ENCODE results near the gene ACKR1.

DNA sequence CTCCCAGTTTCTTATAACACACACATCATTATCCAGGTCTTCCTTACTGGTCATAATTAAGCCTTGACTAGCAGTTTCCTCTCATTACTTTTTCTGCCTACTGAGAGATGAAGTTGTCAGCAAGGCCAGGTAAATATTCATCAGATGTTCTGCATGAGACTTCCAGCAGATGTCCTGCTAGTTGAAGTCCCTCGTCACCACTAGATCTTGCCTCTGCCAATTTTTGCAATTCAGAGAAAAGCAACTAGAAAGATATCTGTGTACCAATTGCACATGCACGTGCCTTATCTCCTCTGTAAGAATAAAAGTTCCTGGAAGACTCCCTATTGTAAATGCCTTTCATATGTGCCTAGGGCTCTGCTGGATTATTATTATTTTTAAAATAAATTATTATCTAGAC, 18.3 kb downstream of the ACKR1 start:
- TF ChIP-seq, protein P1, sequence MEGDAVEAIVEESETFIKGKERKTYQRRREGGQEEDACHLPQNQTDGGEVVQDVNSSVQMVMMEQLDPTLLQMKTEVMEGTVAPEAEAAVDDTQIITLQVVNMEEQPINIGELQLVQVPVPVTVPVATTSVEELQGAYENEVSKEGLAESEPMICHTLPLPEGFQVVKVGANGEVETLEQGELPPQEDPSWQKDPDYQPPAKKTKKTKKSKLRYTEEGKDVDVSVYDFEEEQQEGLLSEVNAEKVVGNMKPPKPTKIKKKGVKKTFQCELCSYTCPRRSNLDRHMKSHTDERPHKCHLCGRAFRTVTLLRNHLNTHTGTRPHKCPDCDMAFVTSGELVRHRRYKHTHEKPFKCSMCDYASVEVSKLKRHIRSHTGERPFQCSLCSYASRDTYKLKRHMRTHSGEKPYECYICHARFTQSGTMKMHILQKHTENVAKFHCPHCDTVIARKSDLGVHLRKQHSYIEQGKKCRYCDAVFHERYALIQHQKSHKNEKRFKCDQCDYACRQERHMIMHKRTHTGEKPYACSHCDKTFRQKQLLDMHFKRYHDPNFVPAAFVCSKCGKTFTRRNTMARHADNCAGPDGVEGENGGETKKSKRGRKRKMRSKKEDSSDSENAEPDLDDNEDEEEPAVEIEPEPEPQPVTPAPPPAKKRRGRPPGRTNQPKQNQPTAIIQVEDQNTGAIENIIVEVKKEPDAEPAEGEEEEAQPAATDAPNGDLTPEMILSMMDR (IDR thresholded peaks at IDR 0.05; ENCODE audit: low read depth, low read length, missing input control), result no peak
- TF ChIP-seq, protein P2, sequence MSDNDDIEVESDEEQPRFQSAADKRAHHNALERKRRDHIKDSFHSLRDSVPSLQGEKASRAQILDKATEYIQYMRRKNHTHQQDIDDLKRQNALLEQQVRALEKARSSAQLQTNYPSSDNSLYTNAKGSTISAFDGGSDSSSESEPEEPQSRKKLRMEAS (IDR thresholded peaks at IDR 0.05), result no peak
- TF ChIP-seq HNF4A (conservative IDR thresholded peaks at IDR 0.05) (no peak), GABPA (IDR thresholded peaks at IDR 0.05 in 1 of 2, conservative IDR thresholded peaks at IDR 0.05 in 1 of 2) (no peak), TAF1 (conservative IDR thresholded peaks at IDR 0.05) (no peak), FOXA1 (IDR thresholded peaks at IDR 0.05) (no peak), EGR1 (IDR thresholded peaks at IDR 0.05; ENCODE audit: low read depth in 2 of 2) (no peak), SP1 (IDR thresholded peaks at IDR 0.05) (no peak), YY1 (IDR thresholded peaks at IDR 0.05) (no peak)
- TF ChIP-seq, protein P3, sequence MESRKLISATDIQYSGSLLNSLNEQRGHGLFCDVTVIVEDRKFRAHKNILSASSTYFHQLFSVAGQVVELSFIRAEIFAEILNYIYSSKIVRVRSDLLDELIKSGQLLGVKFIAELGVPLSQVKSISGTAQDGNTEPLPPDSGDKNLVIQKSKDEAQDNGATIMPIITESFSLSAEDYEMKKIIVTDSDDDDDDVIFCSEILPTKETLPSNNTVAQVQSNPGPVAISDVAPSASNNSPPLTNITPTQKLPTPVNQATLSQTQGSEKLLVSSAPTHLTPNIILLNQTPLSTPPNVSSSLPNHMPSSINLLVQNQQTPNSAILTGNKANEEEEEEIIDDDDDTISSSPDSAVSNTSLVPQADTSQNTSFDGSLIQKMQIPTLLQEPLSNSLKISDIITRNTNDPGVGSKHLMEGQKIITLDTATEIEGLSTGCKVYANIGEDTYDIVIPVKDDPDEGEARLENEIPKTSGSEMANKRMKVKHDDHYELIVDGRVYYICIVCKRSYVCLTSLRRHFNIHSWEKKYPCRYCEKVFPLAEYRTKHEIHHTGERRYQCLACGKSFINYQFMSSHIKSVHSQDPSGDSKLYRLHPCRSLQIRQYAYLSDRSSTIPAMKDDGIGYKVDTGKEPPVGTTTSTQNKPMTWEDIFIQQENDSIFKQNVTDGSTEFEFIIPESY (IDR thresholded peaks at IDR 0.05), result no peak
- TF ChIP-seq, protein P4, sequence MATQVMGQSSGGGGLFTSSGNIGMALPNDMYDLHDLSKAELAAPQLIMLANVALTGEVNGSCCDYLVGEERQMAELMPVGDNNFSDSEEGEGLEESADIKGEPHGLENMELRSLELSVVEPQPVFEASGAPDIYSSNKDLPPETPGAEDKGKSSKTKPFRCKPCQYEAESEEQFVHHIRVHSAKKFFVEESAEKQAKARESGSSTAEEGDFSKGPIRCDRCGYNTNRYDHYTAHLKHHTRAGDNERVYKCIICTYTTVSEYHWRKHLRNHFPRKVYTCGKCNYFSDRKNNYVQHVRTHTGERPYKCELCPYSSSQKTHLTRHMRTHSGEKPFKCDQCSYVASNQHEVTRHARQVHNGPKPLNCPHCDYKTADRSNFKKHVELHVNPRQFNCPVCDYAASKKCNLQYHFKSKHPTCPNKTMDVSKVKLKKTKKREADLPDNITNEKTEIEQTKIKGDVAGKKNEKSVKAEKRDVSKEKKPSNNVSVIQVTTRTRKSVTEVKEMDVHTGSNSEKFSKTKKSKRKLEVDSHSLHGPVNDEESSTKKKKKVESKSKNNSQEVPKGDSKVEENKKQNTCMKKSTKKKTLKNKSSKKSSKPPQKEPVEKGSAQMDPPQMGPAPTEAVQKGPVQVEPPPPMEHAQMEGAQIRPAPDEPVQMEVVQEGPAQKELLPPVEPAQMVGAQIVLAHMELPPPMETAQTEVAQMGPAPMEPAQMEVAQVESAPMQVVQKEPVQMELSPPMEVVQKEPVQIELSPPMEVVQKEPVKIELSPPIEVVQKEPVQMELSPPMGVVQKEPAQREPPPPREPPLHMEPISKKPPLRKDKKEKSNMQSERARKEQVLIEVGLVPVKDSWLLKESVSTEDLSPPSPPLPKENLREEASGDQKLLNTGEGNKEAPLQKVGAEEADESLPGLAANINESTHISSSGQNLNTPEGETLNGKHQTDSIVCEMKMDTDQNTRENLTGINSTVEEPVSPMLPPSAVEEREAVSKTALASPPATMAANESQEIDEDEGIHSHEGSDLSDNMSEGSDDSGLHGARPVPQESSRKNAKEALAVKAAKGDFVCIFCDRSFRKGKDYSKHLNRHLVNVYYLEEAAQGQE (IDR thresholded peaks at IDR 0.05), result no peak
